H1 (cell line): ENCODE measurements around the gene GNAT2. TPM values are rescaled to one million over a fixed set of nuclear protein-coding genes. Genes with fewer than 3 reads are reported as not detected.

ENCODE experiments used
- CTCF ChIA-PET: fragments of 300-600 bp; sonication (Branson Sonifier 250); formaldehyde crosslinking; loops from one replicate; lab custom pipeline; 2021; ENCODE audit not compliant: partially characterized antibody; lab: Charles Lee
- POLR2A ChIA-PET: fragments of 300-600 bp; sonication (Branson Sonifier 250); formaldehyde crosslinking; loops from one replicate; lab custom pipeline; 2021; ENCODE audit warnings: inconsistent platforms; ENCODE audit not compliant: partially characterized antibody; lab: Charles Lee
- DNase-seq, 2 experiments: peaks; one replicate each; pipeline versions ENCODE4 v3.0.0 to v3.0.0-alpha.2; 2010 to 2022; ENCODE audit warnings: low spot score in 2 of 2, low read depth in 1 of 2, mixed read lengths in 1 of 2
- FAIRE-seq: peaks from 2 replicates; lab custom pipeline; 2011; peaks lifted over from hg19 to GRCh38; lab: Jason Lieb, UNC
- H2AFZ ChIP-seq: 2 replicates; pipeline ENCODE4 v1.8.1; 2012; ENCODE audit warnings: low read length, inconsistent platforms
- H2AK5ac ChIP-seq: 2 replicates; pipeline ENCODE4 v1.6.1; 2013; ENCODE audit warnings: low read depth, low read length
- H2BK120ac ChIP-seq: replicated peaks from 2 replicates; pipeline ENCODE3; 2013; ENCODE audit warnings: low read depth, low read length, inconsistent platforms
- H2BK12ac ChIP-seq: 2 replicates; pipeline ENCODE4 v1.6.1; 2013; ENCODE audit warnings: low read depth, low read length
- H2BK15ac ChIP-seq: 2 replicates; pipeline ENCODE4 v1.6.1; 2013; ENCODE audit warnings: low read length
- H2BK20ac ChIP-seq: 2 replicates; pipeline ENCODE4 v1.6.1; 2013; ENCODE audit warnings: low read length
- H2BK5ac ChIP-seq: 2 replicates; pipeline ENCODE4 v1.6.1; 2013; ENCODE audit warnings: low read depth, low read length
- H3K14ac ChIP-seq: 2 replicates; pipeline ENCODE4 v1.6.1; 2013; ENCODE audit warnings: inconsistent platforms; ENCODE audit not compliant: insufficient read length
- H3K18ac ChIP-seq: 2 replicates; pipeline ENCODE4 v1.6.1; 2013; ENCODE audit warnings: low read length; ENCODE audit errors: extremely low read depth
- H3K23ac ChIP-seq: 2 replicates; pipeline ENCODE4 v1.6.1; 2013; ENCODE audit warnings: inconsistent platforms; ENCODE audit not compliant: insufficient read length
- H3K23me2 ChIP-seq: 2 replicates; pipeline ENCODE4 v1.6.1; 2013; ENCODE audit warnings: low read depth, low read length
- H3K27ac ChIP-seq: 2 replicates; pipeline ENCODE4 v1.6.1; 2011; ENCODE audit warnings: low read depth, low read length, inconsistent platforms
- H3K27me3 ChIP-seq, 4 experiments: replicated peaks in 1 of 4; 1 replicate in 1 of 4; 2 replicates in 3 of 4; pipeline versions ENCODE4 v1.6.1 to v1.8.1; 2011 to 2013; ENCODE audit warnings: low read length in 3 of 4, mild to moderate bottlenecking in 3 of 4, inconsistent platforms in 2 of 4, mixed read lengths in 2 of 4, moderate library complexity in 1 of 4; ENCODE audit not compliant: control insufficient read depth in 3 of 4, insufficient read depth in 3 of 4; ENCODE audit errors: extremely low read depth in 1 of 4
- H3K36me3 ChIP-seq, 4 experiments: 2 replicates each; pipeline versions ENCODE4 v1.6.1 to v1.8.1; 2011 to 2013; ENCODE audit warnings: mild to moderate bottlenecking in 4 of 4, low read length in 3 of 4, moderate library complexity in 2 of 4, control low read depth in 1 of 4, inconsistent platforms in 1 of 4; ENCODE audit not compliant: insufficient read depth in 4 of 4, control insufficient read depth in 2 of 4
- H3K4ac ChIP-seq: replicated peaks from 2 replicates; pipeline ENCODE3; 2013; ENCODE audit warnings: low read length, low read depth, mixed read lengths, inconsistent platforms; ENCODE audit not compliant: insufficient read length
- H3K4me1 ChIP-seq, 4 experiments: replicated peaks in 1 of 4; 1 replicate in 1 of 4; 2 replicates in 3 of 4; pipeline versions ENCODE4 v1.6.1 to v1.8.1; 2011 to 2013; ENCODE audit warnings: low read length in 3 of 4, inconsistent platforms in 2 of 4, mixed read lengths in 1 of 4; ENCODE audit not compliant: insufficient read depth in 4 of 4, control insufficient read depth in 3 of 4
- H3K4me2 ChIP-seq, 2 experiments: 2 replicates each; pipeline versions ENCODE4 v1.6.1 to v1.8.1; 2011 to 2013; ENCODE audit warnings: low read depth in 2 of 2, low read length in 2 of 2, control low read depth in 1 of 2, inconsistent platforms in 1 of 2, mild to moderate bottlenecking in 1 of 2; ENCODE audit not compliant: insufficient read depth in 1 of 2
- H3K4me3 ChIP-seq, 4 experiments: fragments of 200-600, 300-600 bp in 1 of 4; sonication (generic), shearing (Covaris generic), sonication (Bioruptor Twin) in 1 of 4; 2 replicates each; pipeline versions ENCODE4 v1.5.1 to v1.8.1; 2011 to 2016; ENCODE audit warnings: low read length in 4 of 4, low read depth in 3 of 4, control low read depth in 2 of 4, inconsistent platforms in 2 of 4, mild to moderate bottlenecking in 2 of 4, mixed read lengths in 1 of 4, moderate library complexity in 1 of 4; ENCODE audit not compliant: insufficient read depth in 2 of 4; ENCODE audit errors: extremely low read depth in 1 of 4
- H3K56ac ChIP-seq: replicated peaks from 2 replicates; pipeline ENCODE3; 2013; ENCODE audit warnings: low read depth, mild to moderate bottlenecking, mixed read lengths, low read length, inconsistent platforms; ENCODE audit not compliant: insufficient read length
- H3K79me1 ChIP-seq: 2 replicates; pipeline ENCODE4 v1.6.1; 2013; ENCODE audit warnings: low read depth, low read length, control low read depth
- H3K79me2 ChIP-seq, 2 experiments: 2 replicates each; pipeline versions ENCODE4 v1.6.1 to v1.8.1; 2012 to 2013; ENCODE audit warnings: low read length in 2 of 2, mild to moderate bottlenecking in 2 of 2, inconsistent platforms in 1 of 2; ENCODE audit not compliant: insufficient read depth in 2 of 2, control insufficient read depth in 1 of 2
- H3K9ac ChIP-seq, 4 experiments: replicated peaks in 1 of 4; 1 replicate in 1 of 4; 2 replicates in 3 of 4; pipeline versions ENCODE4 v1.6.1 to v1.8.1; 2011 to 2013; ENCODE audit warnings: low read depth in 3 of 4, low read length in 3 of 4, control low read depth in 2 of 4, mild to moderate bottlenecking in 2 of 4, moderate library complexity in 2 of 4, inconsistent platforms in 1 of 4; ENCODE audit errors: extremely low read depth in 1 of 4
- H3K9me3 ChIP-seq, 2 experiments: 2 replicates each; pipeline versions ENCODE4 v1.6.1 to v1.8.1; 2012 to 2013; ENCODE audit warnings: mild to moderate bottlenecking in 2 of 2, moderate library complexity in 2 of 2, control low read depth in 1 of 2, inconsistent platforms in 1 of 2, low read depth in 1 of 2, low read length in 1 of 2, mixed read lengths in 1 of 2; ENCODE audit not compliant: insufficient read depth in 2 of 2
- H4K20me1 ChIP-seq, 2 experiments: replicated peaks in 1 of 2; 2 replicates each; pipeline versions ENCODE3 to v1.8.1; 2011 to 2013; ENCODE audit warnings: inconsistent platforms in 2 of 2, low read length in 2 of 2, mild to moderate bottlenecking in 1 of 2; ENCODE audit not compliant: insufficient read depth in 2 of 2, control insufficient read depth in 1 of 2
- H4K5ac ChIP-seq: 2 replicates; pipeline ENCODE4 v1.6.1; 2013; ENCODE audit warnings: low read length, low read depth, mixed read lengths, inconsistent platforms; ENCODE audit not compliant: insufficient read length
- H4K8ac ChIP-seq: 2 replicates; pipeline ENCODE4 v1.8.0; 2013; ENCODE audit warnings: mild to moderate bottlenecking, moderate library complexity, low read length, inconsistent platforms; ENCODE audit not compliant: insufficient read depth; ENCODE audit errors: extremely low read depth
- H4K91ac ChIP-seq: replicated peaks from 2 replicates; pipeline ENCODE3; 2013; ENCODE audit warnings: low read length, mixed read lengths, inconsistent platforms; ENCODE audit not compliant: insufficient read length
- BACH1 ChIP-seq: IDR thresholded peaks from 2 replicates; pipeline ENCODE4 v1.6.1; 2012; ENCODE audit warnings: low read length, improper control_type of control experiment
- BCL11A ChIP-seq, 2 experiments: IDR thresholded peaks; one replicate each; pipeline ENCODE4 v1.6.1; 2011; ENCODE audit warnings: low read depth in 2 of 2, low read length in 2 of 2, mild to moderate bottlenecking in 2 of 2
- CHD1 ChIP-seq: IDR thresholded peaks from 2 replicates; pipeline ENCODE4 v1.6.1; 2012; ENCODE audit warnings: low read depth, low read length, improper control_type of control experiment
- EZH2 ChIP-seq: fragments of 200-600 bp; sonication (generic); IDR thresholded peaks from 2 replicates; pipeline ENCODE4 v1.7.1; 2012; ENCODE audit warnings: low read depth, mild to moderate bottlenecking, moderate library complexity, low read length, inconsistent platforms; ENCODE audit not compliant: severe bottlenecking
- GTF2F1 ChIP-seq: IDR thresholded peaks from 2 replicates; pipeline ENCODE4 v1.6.1; 2012; ENCODE audit warnings: low read depth, low read length, improper control_type of control experiment, borderline replicate concordance
- JUND ChIP-seq: IDR thresholded peaks from 2 replicates; pipeline ENCODE4 v1.6.1; 2011; ENCODE audit warnings: mild to moderate bottlenecking, improper control_type of control experiment, low read length
- TBP ChIP-seq: IDR thresholded peaks from 2 replicates; pipeline ENCODE4 v1.6.1; 2011; ENCODE audit warnings: low read depth, low read length, improper control_type of control experiment
- YY1 ChIP-seq: IDR thresholded peaks from 2 replicates; pipeline ENCODE4 v1.6.1; 2011; ENCODE audit warnings: low read depth, mild to moderate bottlenecking, low read length
- WGBS, 2 experiments: shearing (Covaris generic) in 1 of 2; methylation state at CpG; one replicate each; pipeline versions ENCODE4 v1.1.6 to v1.1.7; 2013 to 2015; ENCODE audit warnings: low lambda C conversion rate in 2 of 2, mixed read lengths in 2 of 2, inconsistent platforms in 1 of 2, low coverage in 1 of 2, missing lambda C conversion rate in 1 of 2; ENCODE audit not compliant: insufficient replicate concordance in 2 of 2, insufficient coverage in 1 of 2, insufficient read length in 1 of 2; ENCODE audit errors: extremely low coverage in 1 of 2, missing lambda C conversion rate in 1 of 2; 5-methylcytosine and 5-hydroxymethylcytosine counted together
- polyA plus RNA-seq, 7 experiments: library from polyadenylated mRNA; depleted of rRNA in 3 of 7; stranded (reverse) in 5 of 7; unstranded in 2 of 7; fragments of >200 nt in 5 of 7; fragments of 200-250 nt in 2 of 7; gene quantifications; 1 replicate in 5 of 7; 2 replicates in 1 of 7; 4 replicates in 1 of 7; pipeline versions ENCODE4 v1.2.1 to v1.2.3, GENCODE V29; 2011 to 2013; ENCODE audit warnings: missing spikeins in 2 of 7, mixed read lengths in 2 of 7
- total RNA-seq: library from RNA; stranded (reverse); fragmentation: NEBNext Ultra II Directional; extraction: Animal tissue kit (Norgen Biotek cat#: 25700); gene quantifications from 2 replicates; pipeline ENCODE4 v1.2.1, GENCODE V29; 2021
- TF ChIP-seq, protein P1 (sequence below): IDR thresholded peaks from 2 replicates; pipeline ENCODE4 v1.6.1; 2011; ENCODE audit warnings: low read depth, mild to moderate bottlenecking, low read length; ENCODE audit not compliant: insufficient read depth
- TF ChIP-seq, protein P2 (sequence below): IDR thresholded peaks from 2 replicates; pipeline ENCODE4 v1.6.1; 2012; ENCODE audit warnings: inconsistent platforms

The GNAT2 gene
- total and polyA plus RNA-seq, 2 of the 8 experiments (the other 6 are each of a cell fraction or from before 2014, with no cell fraction given) = 0.05 TPM; not detected in 1

DNA sequence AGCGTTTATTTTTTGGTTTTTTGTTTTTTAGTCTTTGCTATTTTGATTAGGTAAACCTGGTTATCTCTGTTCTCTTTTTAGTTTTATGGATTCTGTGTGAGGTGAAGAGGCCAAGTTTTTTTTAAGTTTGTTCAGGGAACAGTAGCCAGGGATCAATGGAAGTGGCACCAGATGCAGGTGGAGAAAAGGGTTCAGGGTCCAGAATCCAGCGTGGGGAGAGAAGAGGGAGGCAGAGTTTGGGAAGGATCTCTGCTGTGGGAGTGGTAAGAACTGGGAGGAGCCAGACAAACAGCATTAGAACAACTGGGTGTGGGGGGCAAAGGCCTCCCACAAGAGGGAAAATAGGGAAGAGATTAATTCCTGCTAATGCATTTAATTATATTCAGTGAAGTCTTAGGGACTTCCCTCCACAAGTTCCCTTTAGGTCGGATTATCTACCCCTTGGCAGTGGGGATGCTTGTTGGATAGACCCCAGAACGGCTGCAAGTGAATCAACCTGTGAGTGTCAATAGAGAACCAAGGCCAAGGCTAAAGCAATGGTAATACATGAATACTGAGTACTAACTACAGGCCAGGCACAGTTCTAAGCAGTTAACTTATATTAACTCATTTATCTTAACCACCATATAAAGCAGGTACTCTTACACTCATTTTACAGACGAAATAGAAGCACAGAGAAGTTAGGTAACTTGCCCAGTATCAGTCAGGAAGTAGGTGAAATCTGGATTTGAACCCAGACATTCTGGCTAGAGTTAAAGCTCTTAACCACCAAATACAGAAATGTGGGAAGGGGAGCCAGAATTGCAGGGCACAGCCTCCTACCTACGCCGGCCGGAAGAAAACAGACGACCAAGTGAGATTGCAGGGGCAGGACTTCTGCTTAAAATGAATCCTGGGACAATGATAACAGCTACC, 498 bp downstream of the GNAT2 start:
- no peak overlapping the region for H3K56ac ChIP-seq
- no peak overlapping the region for H3K18ac ChIP-seq
- H2BK20ac ChIP-seq = no peak overlapping the region
- H3K14ac ChIP-seq = no peak overlapping the region
- H4K8ac ChIP-seq = peak overlapping the region; percentile 85; the same call in 1 of the 2 replicates
- H3K4me1 ChIP-seq = peaks cover 4 to 23% (median 12%) of the 10 kb centered on the region in 4 experiments
- peaks cover 0 to 30% of the 10 kb centered on the region in 2 experiments; a peak in 2 of 4 replicates for H3K79me2 ChIP-seq
- H3K36me3 ChIP-seq = no peaks in the 10 kb centered on the region
- no peak overlapping the region for H2BK15ac ChIP-seq
- H3K79me1 ChIP-seq = peaks cover 15% of the 10 kb centered on the region
- 0 out of 2 replicates have a peak overlapping the region, but pooled peaks have one; percentile 69 for H2BK5ac ChIP-seq
- peak overlapping the region; percentile 69 to 85 (median 78); a peak in 5 of 8 replicates for H3K4me3 ChIP-seq
- WGBS, 2 experiments = 60% methylated on average over 9 of the region's 9 CpGs; no CpG with 5 or more reads in 1 of the 2 experiments
- H2BK120ac ChIP-seq = no peak overlapping the region
- H3K27ac ChIP-seq = no peak overlapping the region; the same call in 1 of the 2 replicates
- peak overlapping the region; percentile 91 to 94 for H3K4me2 ChIP-seq
- H4K20me1 ChIP-seq = peaks cover 5 to 20% of the 10 kb centered on the region in 2 experiments
- no peaks in the 10 kb centered on the region for H3K27me3 ChIP-seq
- FAIRE-seq (no peak), DNase-seq (no peak)
- peak overlapping the region in 3 of 4 experiments; percentile 43 to 73 (median 60); a peak in 6 of 7 replicates for H3K9ac ChIP-seq
- peak overlapping the region; percentile 49 for H4K5ac ChIP-seq
- peaks cover 16% of the 10 kb centered on the region for H3K23me2 ChIP-seq
- no peaks in the 10 kb centered on the region for H3K9me3 ChIP-seq
- no peak overlapping the region for H3K23ac ChIP-seq
- H2AK5ac ChIP-seq = no peak overlapping the region
- H4K91ac ChIP-seq = peak overlapping the region; percentile 76
- peak overlapping the region; percentile 99 for H2AFZ ChIP-seq
- no peak overlapping the region for H3K4ac ChIP-seq
- ChIA-PET POLR2A (interaction anchor here (0.6 to 2.5 kb wide), 7 partner anchors 10 to 247 kb away, joined by 3 to 18 read pairs (median 8); partner anchors contain the start of gene GNAI3), CTCF (interaction anchor here (1.0 to 1.7 kb wide), 4 partner anchors 13 to 126 kb away, joined by 3 to 9 read pairs (median 4); no protein-coding TSS in a partner anchor)
- peak overlapping the region; percentile 91; the same call in 1 of the 2 replicates for H2BK12ac ChIP-seq
- no peak for TF ChIP-seq TBP
- TF ChIP-seq EZH2 = no peak
- no peak for TF ChIP-seq YY1
- TF ChIP-seq BACH1 = no peak
- TF ChIP-seq GTF2F1 = no peak
- TF ChIP-seq CHD1 = no peak
- no peak for TF ChIP-seq JUND
- TF ChIP-seq, protein P1, sequence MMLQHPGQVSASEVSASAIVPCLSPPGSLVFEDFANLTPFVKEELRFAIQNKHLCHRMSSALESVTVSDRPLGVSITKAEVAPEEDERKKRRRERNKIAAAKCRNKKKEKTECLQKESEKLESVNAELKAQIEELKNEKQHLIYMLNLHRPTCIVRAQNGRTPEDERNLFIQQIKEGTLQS = no peak
- TF ChIP-seq, protein P2, sequence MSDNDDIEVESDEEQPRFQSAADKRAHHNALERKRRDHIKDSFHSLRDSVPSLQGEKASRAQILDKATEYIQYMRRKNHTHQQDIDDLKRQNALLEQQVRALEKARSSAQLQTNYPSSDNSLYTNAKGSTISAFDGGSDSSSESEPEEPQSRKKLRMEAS = no peak
- no peak for TF ChIP-seq BCL11A (IDR thresholded peaks at IDR 0.05; ENCODE audit: low read depth in 2 of 2, low read length in 2 of 2)
